Measurements from ENCODE around the gene DNM3.

DNM3 gene

DNA sequence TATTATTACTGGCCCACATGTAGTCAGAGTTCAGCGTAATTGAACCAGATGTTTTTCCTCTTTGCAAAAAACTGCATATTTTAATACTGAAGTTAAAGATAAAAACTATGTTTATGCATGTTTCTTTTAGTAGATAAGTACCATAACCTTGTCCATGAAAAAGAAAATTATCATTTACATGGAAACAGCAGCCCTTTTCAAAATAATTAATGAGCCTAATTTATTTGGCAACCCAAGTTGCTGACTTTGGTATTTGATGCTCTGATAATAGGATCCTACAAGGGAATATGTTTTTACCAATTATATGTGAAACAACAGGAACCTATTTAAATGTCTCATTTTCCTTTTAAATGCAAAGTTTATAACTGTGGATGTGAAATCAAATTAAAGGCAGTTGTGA, 297.9 kb downstream of the DNM3 start:
- no peak overlapping the region for H3K9ac ChIP-seq (ENCODE audit: low read depth, low read length)
- no peaks in the 10 kb centered on the region for H3K36me3 ChIP-seq (ENCODE audit: insufficient read depth, low read depth, low read length)
- no peaks in the 10 kb centered on the region for H3K9me3 ChIP-seq (ENCODE audit: insufficient read depth, low read depth, low read length)
- H3K27me3 ChIP-seq (ENCODE audit: insufficient read depth, low read length) = no peaks in the 10 kb centered on the region
- H3K4me1 ChIP-seq (ENCODE audit: insufficient read depth, low read length) = peaks cover 12% of the 10 kb centered on the region; the same call in 1 of the 2 replicates
- no peak overlapping the region for H3K4me3 ChIP-seq (ENCODE audit: low read length)
- no peak overlapping the region for H3K27ac ChIP-seq (ENCODE audit: low read length)

DNA sequence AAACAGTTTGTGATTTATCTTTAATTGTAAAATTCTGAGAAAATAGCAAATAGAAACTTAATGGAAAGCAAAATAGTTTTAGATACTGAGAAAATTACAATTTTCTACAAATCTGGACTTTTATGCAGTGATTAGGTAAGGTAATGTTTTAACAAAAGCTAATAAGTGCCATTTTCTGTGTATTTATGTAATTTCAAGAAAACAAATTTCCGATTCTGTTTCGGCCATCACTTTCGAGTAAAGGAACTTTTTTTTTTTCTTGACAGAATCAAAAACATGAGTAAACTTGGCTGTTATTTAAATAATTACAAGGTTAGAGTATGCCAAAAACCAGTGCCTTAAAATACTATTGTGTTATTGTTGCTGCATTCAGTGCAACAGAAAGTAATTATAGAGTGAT, 298.8 kb downstream of the DNM3 start:
- Histone ChIP-seq H3K9me3 (ENCODE audit: insufficient read depth, low read depth, low read length) (no peaks in the 10 kb centered on the region), H3K9ac (ENCODE audit: low read depth, low read length) (no peak overlapping the region), H3K4me1 (ENCODE audit: insufficient read depth, low read length) (peaks cover 12% of the 10 kb centered on the region; the same call in 1 of the 2 replicates), H3K36me3 (ENCODE audit: insufficient read depth, low read depth, low read length) (no peaks in the 10 kb centered on the region), H3K27ac (ENCODE audit: low read length) (no peak overlapping the region), H3K27me3 (ENCODE audit: insufficient read depth, low read length) (no peaks in the 10 kb centered on the region), H3K4me3 (ENCODE audit: low read length) (no peak overlapping the region)

DNA sequence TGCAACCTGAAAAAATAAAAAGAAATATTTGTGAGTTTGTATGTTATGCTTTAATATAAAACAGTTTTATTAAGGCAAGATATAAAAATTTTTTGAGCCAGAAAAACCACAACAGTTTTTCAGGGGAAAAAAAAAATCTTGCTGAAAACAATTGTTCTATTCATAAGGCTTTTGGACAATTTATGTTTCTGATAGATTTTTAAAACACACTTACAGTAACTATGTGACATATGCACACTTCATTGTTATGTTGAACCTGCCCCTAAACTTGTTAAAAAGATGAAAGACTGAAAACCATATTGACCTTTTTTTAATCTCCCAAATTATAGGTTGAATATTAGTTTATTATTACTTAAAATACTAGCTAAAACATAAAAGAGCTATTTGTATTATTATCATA, 299.3 kb downstream of the DNM3 start:
- Histone ChIP-seq H3K27ac (ENCODE audit: low read length) (no peak overlapping the region), H3K9me3 (ENCODE audit: insufficient read depth, low read depth, low read length) (no peaks in the 10 kb centered on the region), H3K27me3 (ENCODE audit: insufficient read depth, low read length) (no peaks in the 10 kb centered on the region), H3K4me1 (ENCODE audit: insufficient read depth, low read length) (peaks cover 12% of the 10 kb centered on the region; the same call in 1 of the 2 replicates), H3K4me3 (ENCODE audit: low read length) (no peak overlapping the region), H3K9ac (ENCODE audit: low read depth, low read length) (no peak overlapping the region), H3K36me3 (ENCODE audit: insufficient read depth, low read depth, low read length) (no peaks in the 10 kb centered on the region)

DNA sequence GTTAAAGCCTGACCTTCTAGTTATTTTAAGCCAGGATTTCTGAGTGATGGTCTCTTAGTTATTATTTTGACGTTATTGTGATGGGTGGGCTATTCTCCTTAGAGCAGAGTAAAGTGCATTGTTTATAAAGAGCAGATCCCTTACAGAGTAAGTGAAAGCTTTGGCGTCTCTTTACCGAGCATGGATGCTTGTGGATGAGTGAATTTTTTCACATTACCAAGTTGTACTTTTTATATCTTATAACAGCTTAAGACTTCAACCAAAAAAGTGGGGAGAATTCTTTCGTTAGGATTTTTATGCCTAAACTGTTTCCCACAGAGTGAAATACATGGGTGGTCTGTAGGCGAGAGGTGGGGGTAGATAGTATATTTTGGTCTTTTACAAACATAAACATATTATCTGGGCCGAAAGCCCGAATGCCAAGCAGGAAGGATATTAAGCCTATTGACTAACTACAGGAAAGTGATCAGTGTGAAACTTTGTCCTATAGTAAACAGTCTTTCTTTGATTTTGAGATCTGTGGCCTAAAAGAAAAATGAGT, 300.1 kb downstream of the DNM3 start:
- Histone ChIP-seq H3K9ac (ENCODE audit: low read depth, low read length) (no peak overlapping the region), H3K4me3 (ENCODE audit: low read length) (no peak overlapping the region), H3K36me3 (ENCODE audit: insufficient read depth, low read depth, low read length) (no peaks in the 10 kb centered on the region), H3K27ac (ENCODE audit: low read length) (no peak overlapping the region), H3K4me1 (ENCODE audit: insufficient read depth, low read length) (peaks cover 12% of the 10 kb centered on the region; the same call in 1 of the 2 replicates), H3K9me3 (ENCODE audit: insufficient read depth, low read depth, low read length) (no peaks in the 10 kb centered on the region), H3K27me3 (ENCODE audit: insufficient read depth, low read length) (no peaks in the 10 kb centered on the region)

DNA sequence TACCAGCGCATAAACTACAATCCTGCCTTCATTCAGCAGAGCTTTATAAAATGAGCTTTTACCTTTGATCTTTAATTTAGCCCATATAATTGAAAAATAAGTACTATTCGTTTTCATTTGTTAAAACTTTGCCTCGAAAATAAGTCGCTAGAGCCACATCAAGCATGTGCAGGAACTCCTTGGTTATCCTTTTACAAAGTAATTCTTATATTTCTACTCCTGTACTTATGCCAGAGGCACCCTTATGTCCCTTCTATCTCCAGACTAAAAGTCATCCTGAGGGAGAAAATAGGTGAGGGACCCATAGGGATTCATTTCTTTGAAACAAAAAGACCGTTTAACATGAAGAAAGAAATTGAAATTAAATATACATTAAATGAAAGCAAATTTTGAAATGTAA, 301.0 kb downstream of the DNM3 start:
- H3K4me3 ChIP-seq (ENCODE audit: low read length) = no peak overlapping the region
- no peaks in the 10 kb centered on the region for H3K9me3 ChIP-seq (ENCODE audit: insufficient read depth, low read depth, low read length)
- H3K9ac ChIP-seq (ENCODE audit: low read depth, low read length) = no peak overlapping the region
- no peaks in the 10 kb centered on the region for H3K27me3 ChIP-seq (ENCODE audit: insufficient read depth, low read length)
- H3K27ac ChIP-seq (ENCODE audit: low read length) = no peak overlapping the region
- H3K36me3 ChIP-seq (ENCODE audit: insufficient read depth, low read depth, low read length) = no peaks in the 10 kb centered on the region
- H3K4me1 ChIP-seq (ENCODE audit: insufficient read depth, low read length) = peaks cover 12% of the 10 kb centered on the region; the same call in 1 of the 2 replicates

DNA sequence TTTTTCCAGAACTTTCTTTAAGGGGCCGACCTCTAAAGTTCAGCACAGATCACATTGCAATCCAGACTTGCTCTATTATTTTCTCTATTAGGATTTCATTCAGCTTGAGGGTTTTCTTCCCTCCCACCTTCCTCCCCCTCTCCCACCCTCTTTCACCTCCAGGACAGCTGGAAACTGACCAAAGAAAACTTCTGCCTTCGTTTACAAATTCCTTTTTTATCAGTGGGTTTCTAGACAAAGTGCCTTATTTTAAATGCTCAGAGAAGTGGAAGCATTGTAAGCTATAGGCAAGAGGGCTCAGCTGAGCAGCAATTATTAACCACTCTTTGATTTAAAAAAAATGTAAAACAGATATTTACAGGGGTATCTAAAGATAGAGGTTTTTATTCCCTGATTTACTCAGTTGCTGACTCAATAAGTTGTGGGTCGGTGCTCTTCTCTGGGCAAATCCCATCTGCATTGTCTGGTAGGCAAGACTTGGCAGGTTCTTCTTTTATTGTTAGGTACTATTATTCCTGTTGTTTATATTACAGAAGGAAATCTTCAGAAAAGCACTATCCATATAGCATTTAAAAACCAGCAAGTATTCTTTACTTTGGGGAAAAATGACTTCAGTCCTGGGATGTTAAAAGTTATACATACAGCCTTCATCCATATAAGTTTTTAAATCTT, 302.2 kb downstream of the DNM3 start:
- 0 out of 2 replicates have a peak overlapping the region, but pooled peaks have one; percentile 31 for H3K9ac ChIP-seq (ENCODE audit: low read depth, low read length)
- H3K9me3 ChIP-seq (ENCODE audit: insufficient read depth, low read depth, low read length) = no peaks in the 10 kb centered on the region
- H3K27ac ChIP-seq (ENCODE audit: low read length) = no peak overlapping the region
- no peak overlapping the region for H3K4me3 ChIP-seq (ENCODE audit: low read length)
- H3K4me1 ChIP-seq (ENCODE audit: insufficient read depth, low read length) = peaks cover 12% of the 10 kb centered on the region; the same call in 1 of the 2 replicates
- H3K36me3 ChIP-seq (ENCODE audit: insufficient read depth, low read depth, low read length) = no peaks in the 10 kb centered on the region
- no peaks in the 10 kb centered on the region for H3K27me3 ChIP-seq (ENCODE audit: insufficient read depth, low read length)

DNA sequence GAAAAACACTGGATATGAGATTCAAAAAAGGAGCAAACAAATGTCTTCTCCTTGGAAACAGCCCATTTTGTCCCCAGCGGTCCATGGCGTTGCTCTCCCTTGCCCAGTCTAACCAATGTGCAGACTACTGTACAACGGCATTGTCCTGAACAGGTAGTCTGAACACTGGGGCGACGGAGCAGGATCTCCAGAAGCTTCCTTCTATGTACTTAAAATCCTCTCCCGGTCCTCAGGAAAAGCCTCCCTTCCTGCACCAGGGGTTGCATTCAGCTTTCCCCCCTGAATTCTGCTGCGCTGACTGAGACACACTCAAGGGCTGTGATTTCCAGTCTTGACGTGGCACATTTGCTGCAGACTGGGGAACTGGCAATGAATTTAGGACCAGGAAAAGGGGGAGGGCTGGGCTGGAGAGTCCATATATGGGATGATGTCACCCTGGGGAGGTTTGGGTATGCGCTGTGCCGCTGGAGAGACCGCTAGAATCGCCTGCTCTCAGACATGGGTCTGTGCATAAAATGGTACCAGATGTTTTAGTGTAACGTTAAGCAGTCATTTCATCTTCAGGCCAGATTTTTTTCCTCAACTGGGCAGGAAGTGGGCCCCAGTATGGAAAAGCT, 303.3 kb downstream of the DNM3 start:
- Histone ChIP-seq H3K4me1 (ENCODE audit: insufficient read depth, low read length) (peaks cover 16% of the 10 kb centered on the region; the same call in 1 of the 2 replicates), H3K4me3 (ENCODE audit: low read length) (no peak overlapping the region), H3K27ac (ENCODE audit: low read length) (no peak overlapping the region), H3K27me3 (ENCODE audit: insufficient read depth, low read length) (no peaks in the 10 kb centered on the region), H3K36me3 (ENCODE audit: insufficient read depth, low read depth, low read length) (no peaks in the 10 kb centered on the region), H3K9ac (ENCODE audit: low read depth, low read length) (no peak overlapping the region), H3K9me3 (ENCODE audit: insufficient read depth, low read depth, low read length) (no peaks in the 10 kb centered on the region)

DNA sequence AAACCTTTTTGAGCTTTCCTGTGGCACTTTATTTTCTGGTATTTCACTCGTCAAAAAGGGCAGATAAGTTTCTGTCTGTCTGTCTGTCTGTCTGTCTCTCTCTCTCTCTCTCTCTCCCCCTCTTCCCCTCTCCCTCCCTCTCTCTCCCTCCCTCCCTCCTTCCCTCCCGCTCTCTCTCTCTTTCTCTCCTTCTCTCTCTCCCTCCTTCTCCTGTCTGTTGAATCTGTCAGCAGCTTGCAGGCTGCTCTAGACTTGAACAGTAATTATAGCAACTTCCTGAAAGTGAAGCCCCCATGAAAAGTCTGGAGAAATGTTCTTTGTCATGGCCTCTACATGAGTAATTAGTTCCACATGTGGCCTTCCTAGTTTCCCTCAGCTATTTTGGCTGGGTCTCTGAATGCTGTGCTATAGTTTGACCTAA, 303.9 kb downstream of the DNM3 start:
- no peak overlapping the region for H3K27ac ChIP-seq (ENCODE audit: low read length)
- H3K4me3 ChIP-seq (ENCODE audit: low read length) = no peak overlapping the region
- H3K9ac ChIP-seq (ENCODE audit: low read depth, low read length) = no peak overlapping the region
- H3K36me3 ChIP-seq (ENCODE audit: insufficient read depth, low read depth, low read length) = no peaks in the 10 kb centered on the region
- H3K4me1 ChIP-seq (ENCODE audit: insufficient read depth, low read length) = peaks cover 16% of the 10 kb centered on the region; the same call in 1 of the 2 replicates
- no peaks in the 10 kb centered on the region for H3K27me3 ChIP-seq (ENCODE audit: insufficient read depth, low read length)
- no peaks in the 10 kb centered on the region for H3K9me3 ChIP-seq (ENCODE audit: insufficient read depth, low read depth, low read length)

DNA sequence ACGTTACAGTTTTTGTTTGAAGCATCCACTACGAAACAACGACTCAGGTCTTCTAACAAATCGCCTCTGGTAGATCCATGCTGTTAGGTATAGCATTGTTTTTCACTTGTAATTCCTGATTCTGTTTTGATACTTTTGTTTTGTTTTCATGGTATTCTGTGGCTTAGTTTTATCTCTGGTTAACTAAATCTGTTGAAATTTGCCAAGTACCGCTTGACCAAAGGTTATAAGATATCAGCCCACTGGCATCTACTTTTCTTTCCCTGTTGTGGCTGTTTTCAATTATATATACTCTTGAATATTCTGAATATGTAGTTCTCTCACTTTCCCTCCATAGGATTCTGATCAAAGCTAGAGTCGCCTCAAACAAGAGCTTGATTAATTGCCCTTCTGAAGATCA, 304.4 kb downstream of the DNM3 start:
- no peak overlapping the region for H3K4me3 ChIP-seq (ENCODE audit: low read length)
- H3K27ac ChIP-seq (ENCODE audit: low read length) = no peak overlapping the region
- no peaks in the 10 kb centered on the region for H3K27me3 ChIP-seq (ENCODE audit: insufficient read depth, low read length)
- peaks cover 16% of the 10 kb centered on the region; the same call in 1 of the 2 replicates for H3K4me1 ChIP-seq (ENCODE audit: insufficient read depth, low read length)
- H3K36me3 ChIP-seq (ENCODE audit: insufficient read depth, low read depth, low read length) = no peaks in the 10 kb centered on the region
- no peaks in the 10 kb centered on the region for H3K9me3 ChIP-seq (ENCODE audit: insufficient read depth, low read depth, low read length)
- no peak overlapping the region for H3K9ac ChIP-seq (ENCODE audit: low read depth, low read length)

DNA sequence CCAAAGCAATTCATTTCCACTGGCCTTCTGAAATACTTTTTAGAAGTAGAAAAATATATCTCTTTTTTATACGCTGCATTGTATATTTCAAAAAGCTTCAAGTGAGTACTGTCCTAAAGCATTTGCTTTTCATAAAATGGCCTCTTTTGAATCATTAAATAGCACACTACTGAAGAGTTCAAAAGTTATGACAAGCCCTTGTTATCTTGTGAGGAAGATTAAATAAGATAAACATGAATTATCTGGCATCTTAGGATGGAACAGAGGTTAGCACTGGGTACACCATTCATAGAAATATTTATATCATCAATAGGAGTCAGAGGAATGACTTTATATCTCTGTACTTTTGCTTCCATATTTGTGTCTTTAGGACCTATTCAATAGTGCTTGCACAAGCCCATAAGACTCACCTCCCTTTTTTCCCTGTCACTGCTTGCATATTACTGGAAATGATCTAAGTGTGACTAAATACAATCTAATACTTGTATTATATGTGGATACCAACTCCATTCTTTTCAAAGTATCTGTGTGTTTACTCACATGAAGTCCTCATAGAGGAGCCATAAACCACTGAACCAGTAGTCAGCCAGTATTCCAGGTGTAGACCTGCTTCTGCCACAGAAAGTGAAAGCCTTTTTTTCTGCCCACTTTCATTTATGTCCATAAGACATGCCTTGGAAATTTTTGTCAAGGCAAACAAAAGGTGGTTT, 305.0 kb downstream of the DNM3 start:
- H3K27ac ChIP-seq (ENCODE audit: low read length) = no peak overlapping the region
- peaks cover 14% of the 10 kb centered on the region; the same call in 1 of the 2 replicates for H3K4me1 ChIP-seq (ENCODE audit: insufficient read depth, low read length)
- H3K4me3 ChIP-seq (ENCODE audit: low read length) = no peak overlapping the region
- H3K27me3 ChIP-seq (ENCODE audit: insufficient read depth, low read length) = no peaks in the 10 kb centered on the region
- no peak overlapping the region for H3K9ac ChIP-seq (ENCODE audit: low read depth, low read length)
- H3K36me3 ChIP-seq (ENCODE audit: insufficient read depth, low read depth, low read length) = no peaks in the 10 kb centered on the region
- H3K9me3 ChIP-seq (ENCODE audit: insufficient read depth, low read depth, low read length) = no peaks in the 10 kb centered on the region

DNA sequence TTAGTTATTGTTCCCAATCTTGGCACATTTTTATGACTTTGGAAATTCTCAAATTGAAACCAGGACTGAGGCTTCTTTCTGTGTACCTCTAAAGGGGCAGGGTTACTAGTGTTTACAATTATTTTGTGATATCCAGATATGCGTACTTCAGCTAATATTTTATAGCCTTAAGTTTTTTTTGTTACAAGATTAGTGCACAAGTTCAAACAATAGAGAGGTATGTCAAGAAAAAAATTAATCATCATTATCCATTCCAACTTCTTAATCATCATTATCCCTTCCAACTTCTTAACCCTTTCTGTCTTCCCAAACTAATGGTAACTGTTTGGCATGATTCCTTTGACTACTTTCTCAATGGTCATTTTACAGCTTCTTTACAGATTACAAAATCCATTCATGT, 306.2 kb downstream of the DNM3 start:
- H3K4me3 ChIP-seq (ENCODE audit: low read length) = no peak overlapping the region
- H3K27me3 ChIP-seq (ENCODE audit: insufficient read depth, low read length) = no peaks in the 10 kb centered on the region
- peaks cover 9% of the 10 kb centered on the region; the same call in 1 of the 2 replicates for H3K4me1 ChIP-seq (ENCODE audit: insufficient read depth, low read length)
- no peaks in the 10 kb centered on the region for H3K9me3 ChIP-seq (ENCODE audit: insufficient read depth, low read depth, low read length)
- H3K9ac ChIP-seq (ENCODE audit: low read depth, low read length) = no peak overlapping the region
- H3K36me3 ChIP-seq (ENCODE audit: insufficient read depth, low read depth, low read length) = no peaks in the 10 kb centered on the region
- no peak overlapping the region for H3K27ac ChIP-seq (ENCODE audit: low read length)

All from iPS-20b (cell line).